Measurements from ENCODE around the gene PFDN1. TPM values are rescaled to one million over a fixed set of nuclear protein-coding genes. Genes with fewer than 3 reads are reported as not detected.

The PFDN1 gene
- total RNA-seq, 3 donors from 2014 or later (not counting 1 experiment from before 2014, with no cell fraction given): 28.0 to 39.1 (median 37.6) TPM

DNA sequence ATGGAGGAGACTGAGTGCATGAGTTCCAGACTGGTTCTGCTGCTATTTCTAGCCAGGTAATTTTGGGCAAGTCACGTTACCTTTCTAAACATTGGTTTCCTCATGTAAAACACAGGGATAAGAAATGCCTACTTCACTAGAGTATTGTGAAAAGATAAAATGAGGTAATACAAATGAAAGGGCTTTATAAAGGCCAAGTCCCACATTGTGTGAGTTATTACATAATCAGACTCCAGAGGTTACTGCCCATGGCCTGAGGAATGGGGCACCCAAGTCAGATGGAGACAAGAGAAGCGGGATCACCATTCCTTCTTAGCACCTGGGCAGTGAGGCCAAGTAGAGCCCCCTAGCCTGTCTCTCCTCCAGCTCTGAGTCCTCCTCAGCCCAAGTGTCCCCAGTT is 36.0 kb upstream of the PFDN1 start:
- no peaks in the 10 kb centered on the region for H3K36me3 Mint-ChIP-seq

DNA sequence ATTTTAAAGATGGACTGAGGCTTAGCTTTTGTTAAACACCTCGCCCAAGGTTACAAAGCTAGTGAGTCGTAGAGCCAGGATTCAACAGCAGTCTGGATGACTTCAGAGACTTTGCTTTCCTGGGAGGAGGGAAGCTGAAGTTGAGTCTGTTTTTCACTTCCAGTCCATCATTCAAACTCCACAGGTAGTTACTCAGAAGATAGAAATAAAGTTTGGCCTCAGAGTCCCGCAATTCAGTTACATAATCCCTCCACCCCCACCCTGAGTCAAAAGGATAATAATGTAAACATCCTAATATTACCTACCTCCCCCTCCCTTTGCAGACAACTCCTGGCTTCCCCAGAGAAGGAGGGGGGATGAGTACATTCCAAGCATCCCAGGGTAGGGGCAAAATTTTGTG is 35.4 kb upstream of the PFDN1 start:
- Mint-ChIP-seq H3K36me3 (no peaks in the 10 kb centered on the region), H3K27ac (no peak overlapping the region), H3K4me3 (no peak overlapping the region), H3K27me3 (ENCODE audit: low read depth in 2 of 2) (no peaks in the 10 kb centered on the region), H3K9me3 (no peaks in the 10 kb centered on the region), H3K4me1 (peaks cover 10 to 12% of the 10 kb centered on the region in 2 donors)
- WGBS (ENCODE audit: insufficient coverage): 92% methylated on average over 2 of the region's 3 CpGs
- Histone ChIP-seq H3K27me3 (ENCODE audit: control insufficient read depth, insufficient read depth, low read length) (no peaks in the 10 kb centered on the region), H3K4me1 (ENCODE audit: control insufficient read depth, insufficient read depth, low read length) (peaks cover 32% of the 10 kb centered on the region), H3K9me3 (ENCODE audit: control insufficient read depth, insufficient read depth, low read length) (no peaks in the 10 kb centered on the region), H3K4me3 (ENCODE audit: low read length) (no peak overlapping the region), H3K36me3 (ENCODE audit: control insufficient read depth, insufficient read depth, low read length) (no peaks in the 10 kb centered on the region), H3K27ac (ENCODE audit: low read length) (no peak overlapping the region)
- intact Hi-C loops (cut with micrococcal nuclease): no loop called here
- ATAC-seq: no peak
- no peak for DNase-seq
- TF ChIP-seq, protein P1, sequence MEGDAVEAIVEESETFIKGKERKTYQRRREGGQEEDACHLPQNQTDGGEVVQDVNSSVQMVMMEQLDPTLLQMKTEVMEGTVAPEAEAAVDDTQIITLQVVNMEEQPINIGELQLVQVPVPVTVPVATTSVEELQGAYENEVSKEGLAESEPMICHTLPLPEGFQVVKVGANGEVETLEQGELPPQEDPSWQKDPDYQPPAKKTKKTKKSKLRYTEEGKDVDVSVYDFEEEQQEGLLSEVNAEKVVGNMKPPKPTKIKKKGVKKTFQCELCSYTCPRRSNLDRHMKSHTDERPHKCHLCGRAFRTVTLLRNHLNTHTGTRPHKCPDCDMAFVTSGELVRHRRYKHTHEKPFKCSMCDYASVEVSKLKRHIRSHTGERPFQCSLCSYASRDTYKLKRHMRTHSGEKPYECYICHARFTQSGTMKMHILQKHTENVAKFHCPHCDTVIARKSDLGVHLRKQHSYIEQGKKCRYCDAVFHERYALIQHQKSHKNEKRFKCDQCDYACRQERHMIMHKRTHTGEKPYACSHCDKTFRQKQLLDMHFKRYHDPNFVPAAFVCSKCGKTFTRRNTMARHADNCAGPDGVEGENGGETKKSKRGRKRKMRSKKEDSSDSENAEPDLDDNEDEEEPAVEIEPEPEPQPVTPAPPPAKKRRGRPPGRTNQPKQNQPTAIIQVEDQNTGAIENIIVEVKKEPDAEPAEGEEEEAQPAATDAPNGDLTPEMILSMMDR (IDR thresholded peaks at IDR 0.05): no peak

More for the DNA sequence above, 36.0 kb upstream of the PFDN1 start:
- intact Hi-C loops (cut with micrococcal nuclease): no loop called here
- Histone ChIP-seq H3K9me3 (ENCODE audit: control insufficient read depth, insufficient read depth, low read length) (no peaks in the 10 kb centered on the region), H3K4me3 (ENCODE audit: low read length) (no peak overlapping the region), H3K36me3 (ENCODE audit: control insufficient read depth, insufficient read depth, low read length) (no peaks in the 10 kb centered on the region), H3K27ac (ENCODE audit: low read length) (no peak overlapping the region), H3K27me3 (ENCODE audit: control insufficient read depth, insufficient read depth, low read length) (no peaks in the 10 kb centered on the region), H3K4me1 (ENCODE audit: control insufficient read depth, insufficient read depth, low read length) (peaks cover 37% of the 10 kb centered on the region)
- DNase-seq (no peak), ATAC-seq (no peak)
- Mint-ChIP-seq H3K27me3 (ENCODE audit: low read depth in 2 of 2) (no peaks in the 10 kb centered on the region), H3K4me1 (peaks cover 10 to 12% of the 10 kb centered on the region in 2 donors), H3K4me3 (no peak overlapping the region), H3K27ac (no peak overlapping the region), H3K9me3 (no peaks in the 10 kb centered on the region)
- 94% methylated on average over 1 of the region's 2 CpGs for WGBS (ENCODE audit: insufficient coverage)
- TF ChIP-seq, protein P1 (IDR thresholded peaks at IDR 0.05): no peak

DNA sequence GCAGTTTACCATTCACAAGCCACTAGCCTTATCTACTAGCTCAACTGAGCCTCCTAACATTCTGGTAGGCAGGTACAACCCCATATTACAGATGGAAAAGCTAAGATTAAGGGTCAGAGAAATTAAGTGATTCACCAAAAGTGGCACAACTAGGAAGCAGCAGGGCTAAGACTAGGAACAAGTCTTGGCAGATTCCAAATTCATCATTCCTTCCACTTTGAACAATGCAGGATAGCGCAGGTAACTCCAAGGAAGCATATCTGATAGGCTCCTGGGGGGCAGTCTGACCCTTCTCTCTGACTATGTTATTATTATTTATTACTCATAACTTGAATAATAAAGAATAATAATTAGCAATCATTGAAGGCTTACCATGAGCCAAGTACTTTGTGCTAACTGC is 35.0 kb upstream of the PFDN1 start:
- Mint-ChIP-seq H3K27me3 (ENCODE audit: low read depth in 2 of 2) (no peaks in the 10 kb centered on the region), H3K36me3 (no peaks in the 10 kb centered on the region), H3K27ac (no peak overlapping the region), H3K4me1 (peaks cover 10 to 11% of the 10 kb centered on the region in 2 donors), H3K4me3 (no peak overlapping the region), H3K9me3 (no peaks in the 10 kb centered on the region)
- H3K4me3 ChIP-seq (ENCODE audit: low read length): no peak overlapping the region
- H3K27me3 ChIP-seq (ENCODE audit: control insufficient read depth, insufficient read depth, low read length): no peaks in the 10 kb centered on the region
- TF ChIP-seq, protein P1 (IDR thresholded peaks at IDR 0.05): no peak
- ATAC-seq (no peak), DNase-seq (no peak)
- H3K9me3 ChIP-seq (ENCODE audit: control insufficient read depth, insufficient read depth, low read length): no peaks in the 10 kb centered on the region
- no peaks in the 10 kb centered on the region for H3K36me3 ChIP-seq (ENCODE audit: control insufficient read depth, insufficient read depth, low read length)
- H3K4me1 ChIP-seq (ENCODE audit: control insufficient read depth, insufficient read depth, low read length): peaks cover 28% of the 10 kb centered on the region
- 89% methylated on average over 1 of the region's 1 CpG for WGBS (ENCODE audit: insufficient coverage)
- H3K27ac ChIP-seq (ENCODE audit: low read length): no peak overlapping the region
- intact Hi-C loops (cut with micrococcal nuclease): no loop called here

DNA sequence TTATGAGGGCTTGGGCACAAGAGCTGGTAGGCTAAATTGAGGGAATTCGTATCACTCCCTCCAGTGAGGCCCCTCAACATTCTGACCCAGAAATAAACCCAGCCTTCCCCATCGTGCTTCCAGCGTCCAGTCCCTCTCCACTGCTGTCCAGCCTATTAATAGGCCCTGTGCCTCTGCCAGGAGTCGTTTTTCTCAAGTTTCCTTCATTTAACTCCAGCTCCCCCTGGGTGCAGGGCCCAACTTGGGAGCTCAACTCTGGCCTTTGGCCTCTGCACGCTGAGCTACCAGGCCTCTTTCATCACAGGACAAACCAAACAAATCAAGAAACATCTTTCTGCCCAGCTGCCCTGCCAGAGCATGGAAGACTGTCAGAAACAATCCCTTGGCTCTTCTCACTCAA is 33.5 kb upstream of the PFDN1 start:
- no peak for DNase-seq
- H3K9me3 ChIP-seq (ENCODE audit: control insufficient read depth, insufficient read depth, low read length): no peaks in the 10 kb centered on the region
- H3K36me3 Mint-ChIP-seq: no peaks in the 10 kb centered on the region
- H3K4me1 ChIP-seq (ENCODE audit: control insufficient read depth, insufficient read depth, low read length): peaks cover 13% of the 10 kb centered on the region
- TF ChIP-seq, protein P1 (IDR thresholded peaks at IDR 0.05): no peak
- no peak overlapping the region for H3K4me3 Mint-ChIP-seq
- no peaks in the 10 kb centered on the region for H3K9me3 Mint-ChIP-seq
- H3K27me3 ChIP-seq (ENCODE audit: control insufficient read depth, insufficient read depth, low read length): no peaks in the 10 kb centered on the region
- intact Hi-C loops (cut with micrococcal nuclease): no loop called here
- ATAC-seq: no peak
- no peak overlapping the region for H3K4me3 ChIP-seq (ENCODE audit: low read length)
- 86% methylated on average over 5 of the region's 5 CpGs for WGBS (ENCODE audit: insufficient coverage)
- no peaks in the 10 kb centered on the region for H3K4me1 Mint-ChIP-seq
- no peak overlapping the region for H3K27ac ChIP-seq (ENCODE audit: low read length)
- no peaks in the 10 kb centered on the region for H3K36me3 ChIP-seq (ENCODE audit: control insufficient read depth, insufficient read depth, low read length)
- H3K27ac Mint-ChIP-seq: no peak overlapping the region
- H3K27me3 Mint-ChIP-seq (ENCODE audit: low read depth in 2 of 2): no peaks in the 10 kb centered on the region
